Cerebellar cortex (tissue), 1 donor: Measurements from ENCODE around the gene SLC13A4.
"Not testable (repeated sequence)": the region's sequence is repeated elsewhere in the genome, so short reads cannot be mapped to it uniquely, and the experiment has no call there.

ENCODE experiments used
- DNase-seq: peaks from one replicate; pipeline ENCODE4 v3.0.0-alpha.2; 2015; ENCODE audit warnings: low spot score

The SLC13A4 gene

GRCh38 chr7:135692055-135692454 is 35.9 kb downstream of the SLC13A4 start:
- no peak for DNase-seq

GRCh38 chr7:135690566-135690965 is 37.4 kb downstream of the SLC13A4 start:
- no peak for DNase-seq

- no peak for DNase-seq
Measured at GRCh38 chr7:135687466-135687865, 40.5 kb downstream of the SLC13A4 start.

GRCh38 chr7:135685306-135686084 is 42.5 kb downstream of the SLC13A4 start:
- DNase-seq: no peak

GRCh38 chr7:135684699-135685098 is 43.3 kb downstream of the SLC13A4 start:
- DNase-seq: no peak

GRCh38 chr7:135684136-135684535 is 43.9 kb downstream of the SLC13A4 start:
- DNase-seq: no peak

- DNase-seq: no peak
Measured at GRCh38 chr7:135683609-135684008, 44.4 kb downstream of the SLC13A4 start.

- peak; percentile 10 for DNase-seq
Measured at GRCh38 chr7:135682191-135682590, 45.8 kb downstream of the SLC13A4 start.

GRCh38 chr7:135681762-135682161 is 46.2 kb downstream of the SLC13A4 start:
- no peak for DNase-seq

- DNase-seq: no peak
Measured at GRCh38 chr7:135678612-135679575, 49.1 kb downstream of the SLC13A4 start.

- DNase-seq: no peak
Measured at GRCh38 chr7:135673360-135673706, 54.7 kb downstream of the SLC13A4 start.

- DNase-seq: peak; percentile 68
Measured at GRCh38 chr7:135672560-135673359, 55.2 kb downstream of the SLC13A4 start.

GRCh38 chr7:135670179-135670578 is 57.8 kb downstream of the SLC13A4 start:
- DNase-seq: no peak

GRCh38 chr7:135669774-135670173 is 58.2 kb downstream of the SLC13A4 start:
- no peak for DNase-seq

- DNase-seq: not testable (repeated sequence)
Measured at GRCh38 chr7:135668852-135669395, 59.1 kb downstream of the SLC13A4 start.

- not testable (repeated sequence) for DNase-seq
Measured at GRCh38 chr7:135667626-135668025, 60.4 kb downstream of the SLC13A4 start.

GRCh38 chr7:135666846-135667245 is 61.1 kb downstream of the SLC13A4 start:
- DNase-seq: no peak

GRCh38 chr7:135666156-135666555 is 61.8 kb downstream of the SLC13A4 start:
- DNase-seq: no peak

GRCh38 chr7:135665042-135665441 is 62.9 kb downstream of the SLC13A4 start:
- DNase-seq: no peak

- no peak for DNase-seq
Measured at GRCh38 chr7:135664046-135664589, 63.9 kb downstream of the SLC13A4 start.

GRCh38 chr7:135662373-135663114 is 65.4 kb downstream of the SLC13A4 start, which contains the start of gene STMP1:
TSS of gene STMP1 (plus strand) at chr7:135662514.
- peak; percentile 90 for DNase-seq
